Large intestine (tissue), 3 donors: ENCODE data around the gene DISC1. TPM values are rescaled to one million over a fixed set of nuclear protein-coding genes. Genes with fewer than 3 reads are reported as not detected.

Source experiments
- DNase-seq, 2 donors: peaks; one replicate each; pipeline versions ENCODE4 v3.0.0 to v3.0.0-alpha.2; 2013
- H3K27ac ChIP-seq: one replicate; pipeline ENCODE4 v1.5.1; 2013; ENCODE audit warnings: low read length
- H3K27me3 ChIP-seq: 2 replicates; pipeline ENCODE4 v1.6.1; 2013; ENCODE audit warnings: low read length; ENCODE audit not compliant: control insufficient read depth, insufficient read depth
- H3K36me3 ChIP-seq: 2 replicates; pipeline ENCODE4 v1.6.1; 2013; ENCODE audit warnings: low read length; ENCODE audit not compliant: control insufficient read depth, insufficient read depth
- H3K4me1 ChIP-seq: one replicate; pipeline ENCODE4 v1.6.1; 2013; ENCODE audit warnings: low read length; ENCODE audit not compliant: control insufficient read depth, insufficient read depth
- H3K4me3 ChIP-seq: one replicate; pipeline ENCODE4 v1.5.1; 2013; ENCODE audit warnings: low read length
- H3K9me3 ChIP-seq: one replicate; pipeline ENCODE4 v1.6.1; 2013; ENCODE audit warnings: mild to moderate bottlenecking, low read depth, low read length, moderate library complexity; ENCODE audit not compliant: control insufficient read depth
- WGBS: methylation state at CpG from one replicate; pipeline ENCODE4 v1.1.5; 2013; ENCODE audit warnings: low lambda C conversion rate; ENCODE audit not compliant: insufficient coverage; 5-methylcytosine and 5-hydroxymethylcytosine counted together
- polyA plus RNA-seq: library from polyadenylated mRNA; unstranded; fragments of 120-200 nt; gene quantifications from one replicate; pipeline ENCODE4 v1.2.1, GENCODE V29; 2013

Gene DISC1
- polyA plus RNA-seq, 1 donor = 2.4 TPM

DNA sequence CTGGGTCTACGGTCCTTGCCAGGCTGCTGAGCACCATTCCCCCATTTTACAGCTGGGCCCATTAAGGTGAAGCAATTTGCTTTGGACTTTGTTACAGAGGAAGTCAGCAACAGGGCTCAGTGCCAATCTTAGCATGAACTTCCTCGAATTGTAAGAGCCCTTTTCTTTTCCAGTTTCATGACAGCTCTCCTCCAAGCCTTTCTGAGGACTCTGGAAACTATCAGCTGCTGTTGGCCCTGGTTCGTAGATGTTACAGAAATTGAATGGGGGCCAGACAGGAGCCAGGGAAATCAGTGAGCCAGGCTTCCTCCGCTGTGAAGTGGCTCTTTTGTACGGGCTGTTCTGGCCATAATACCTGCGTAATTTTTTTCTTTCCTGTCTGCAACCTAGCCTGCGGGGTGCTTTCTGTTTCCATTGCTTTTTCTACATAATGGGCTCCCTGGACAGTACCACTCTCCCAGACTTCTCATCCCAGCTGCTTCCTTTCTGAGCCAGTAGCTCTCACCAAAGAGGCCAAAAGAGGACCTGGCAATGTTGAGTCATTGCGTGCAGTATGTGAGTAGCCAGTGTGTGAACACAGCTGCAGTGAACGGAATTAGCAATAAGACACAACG lies 386.3 kb downstream of the DISC1 start:
- Histone ChIP-seq H3K27ac (no peak overlapping the region), H3K4me1 (no peaks in the 10 kb centered on the region), H3K9me3 (no peaks in the 10 kb centered on the region), H3K27me3 (no peaks in the 10 kb centered on the region), H3K36me3 (no peaks in the 10 kb centered on the region), H3K4me3 (no peak overlapping the region)
- WGBS = 83% methylated on average over 1 of the region's 10 CpGs
- peak; percentile 33 to 34 for DNase-seq

DNA sequence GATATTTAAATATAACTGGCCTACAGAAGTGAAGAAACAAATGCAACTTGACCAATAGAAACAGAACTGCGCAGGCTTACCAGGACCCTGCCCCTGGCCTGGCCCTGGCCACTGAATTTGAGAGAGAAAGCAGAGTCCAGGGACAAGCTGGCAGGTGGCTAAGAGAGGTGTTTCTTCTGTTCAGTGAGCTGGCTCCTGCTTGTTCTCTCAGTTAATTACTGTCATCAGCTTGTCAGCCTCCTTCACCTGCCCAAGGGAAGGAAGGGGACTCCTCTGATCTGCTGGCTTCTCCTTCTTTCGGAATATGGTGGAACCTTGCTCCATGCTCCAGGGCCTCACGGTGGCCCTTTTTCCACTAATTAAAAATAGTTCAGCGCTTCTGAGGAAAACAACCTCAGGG lies 388.4 kb downstream of the DISC1 start:
- no peak overlapping the region for H3K4me3 ChIP-seq
- WGBS = no CpG with 5 or more reads among the region's 4 CpGs

DNA sequence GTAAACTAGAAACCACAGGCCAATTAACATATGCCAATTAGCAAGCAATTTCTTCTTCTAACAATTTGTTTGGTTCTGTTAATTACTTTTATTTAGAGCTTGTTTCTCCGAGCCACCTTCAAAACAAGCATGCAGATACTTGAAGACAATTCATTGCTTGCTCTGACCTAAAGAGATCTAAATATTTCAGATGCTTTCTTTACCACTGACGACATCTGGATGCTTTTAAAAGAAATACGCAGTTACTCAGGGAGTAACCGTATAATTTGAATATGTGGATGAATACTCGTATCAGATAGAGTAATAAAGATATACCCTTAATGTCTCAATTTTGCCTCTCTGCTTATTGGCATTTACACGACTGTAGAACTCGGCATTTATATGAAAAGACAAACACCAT lies 390.0 kb downstream of the DISC1 start:
- no peaks in the 10 kb centered on the region for H3K36me3 ChIP-seq
- no peak overlapping the region for H3K27ac ChIP-seq
- no peaks in the 10 kb centered on the region for H3K27me3 ChIP-seq
- no peak overlapping the region for H3K4me3 ChIP-seq
- WGBS = 78% methylated on average over 4 of the region's 7 CpGs
- DNase-seq = no peak
- no peaks in the 10 kb centered on the region for H3K9me3 ChIP-seq
- no peaks in the 10 kb centered on the region for H3K4me1 ChIP-seq

More for the DNA sequence above, 388.4 kb downstream of the DISC1 start:
- no peaks in the 10 kb centered on the region for H3K27me3 ChIP-seq
- no peaks in the 10 kb centered on the region for H3K9me3 ChIP-seq
- H3K27ac ChIP-seq = no peak overlapping the region
- H3K4me1 ChIP-seq = no peaks in the 10 kb centered on the region
- no peaks in the 10 kb centered on the region for H3K36me3 ChIP-seq
- DNase-seq = no peak

DNA sequence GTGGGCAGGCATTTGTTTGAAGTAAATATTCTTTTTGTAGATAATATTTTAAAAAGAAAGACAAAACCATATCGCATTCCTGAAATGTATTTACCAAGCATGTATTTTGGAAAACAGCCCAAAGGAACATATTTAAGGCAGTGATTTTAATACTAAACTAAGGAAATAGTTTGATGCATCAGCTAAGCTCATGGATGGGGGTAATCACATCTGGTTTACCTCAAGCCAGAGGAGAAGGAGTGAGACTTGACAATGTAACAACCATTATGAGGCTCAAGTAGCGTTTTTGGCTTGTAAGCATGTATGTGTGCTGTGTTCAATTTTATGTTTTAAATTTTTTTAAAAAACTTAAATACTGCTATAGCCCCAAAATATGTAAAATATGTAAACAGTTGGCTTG lies 390.5 kb downstream of the DISC1 start:
- DNase-seq = no peak
- Histone ChIP-seq H3K27me3 (no peaks in the 10 kb centered on the region), H3K27ac (no peak overlapping the region), H3K4me1 (no peaks in the 10 kb centered on the region), H3K36me3 (no peaks in the 10 kb centered on the region), H3K9me3 (no peaks in the 10 kb centered on the region), H3K4me3 (no peak overlapping the region)
- WGBS = no CpG with 5 or more reads among the region's 2 CpGs

DNA sequence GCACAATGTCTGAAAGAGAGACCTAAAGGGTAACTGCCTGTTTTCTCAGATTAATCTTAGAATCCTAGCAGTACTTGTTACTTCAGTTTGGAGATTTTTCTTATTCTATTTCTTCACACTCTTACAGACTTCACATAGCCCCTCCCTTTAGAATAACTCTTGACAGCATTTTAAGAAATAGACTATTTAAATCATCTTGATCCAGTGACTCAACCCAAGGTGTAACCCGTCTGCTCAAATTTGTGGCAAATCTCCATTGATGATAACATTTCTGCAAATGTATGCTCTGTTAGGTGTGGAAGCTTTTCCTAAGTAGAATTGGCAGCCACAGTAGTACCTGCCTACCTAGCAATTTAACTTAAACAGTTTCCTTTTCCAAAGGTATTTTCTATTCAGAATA lies 391.2 kb downstream of the DISC1 start:
- H3K9me3 ChIP-seq = no peaks in the 10 kb centered on the region
- no peaks in the 10 kb centered on the region for H3K27me3 ChIP-seq
- no peak overlapping the region for H3K27ac ChIP-seq
- no peak for DNase-seq
- no peak overlapping the region for H3K4me3 ChIP-seq
- no CpG with 5 or more reads among the region's 1 CpG for WGBS
- H3K36me3 ChIP-seq = no peaks in the 10 kb centered on the region
- H3K4me1 ChIP-seq = no peaks in the 10 kb centered on the region

DNA sequence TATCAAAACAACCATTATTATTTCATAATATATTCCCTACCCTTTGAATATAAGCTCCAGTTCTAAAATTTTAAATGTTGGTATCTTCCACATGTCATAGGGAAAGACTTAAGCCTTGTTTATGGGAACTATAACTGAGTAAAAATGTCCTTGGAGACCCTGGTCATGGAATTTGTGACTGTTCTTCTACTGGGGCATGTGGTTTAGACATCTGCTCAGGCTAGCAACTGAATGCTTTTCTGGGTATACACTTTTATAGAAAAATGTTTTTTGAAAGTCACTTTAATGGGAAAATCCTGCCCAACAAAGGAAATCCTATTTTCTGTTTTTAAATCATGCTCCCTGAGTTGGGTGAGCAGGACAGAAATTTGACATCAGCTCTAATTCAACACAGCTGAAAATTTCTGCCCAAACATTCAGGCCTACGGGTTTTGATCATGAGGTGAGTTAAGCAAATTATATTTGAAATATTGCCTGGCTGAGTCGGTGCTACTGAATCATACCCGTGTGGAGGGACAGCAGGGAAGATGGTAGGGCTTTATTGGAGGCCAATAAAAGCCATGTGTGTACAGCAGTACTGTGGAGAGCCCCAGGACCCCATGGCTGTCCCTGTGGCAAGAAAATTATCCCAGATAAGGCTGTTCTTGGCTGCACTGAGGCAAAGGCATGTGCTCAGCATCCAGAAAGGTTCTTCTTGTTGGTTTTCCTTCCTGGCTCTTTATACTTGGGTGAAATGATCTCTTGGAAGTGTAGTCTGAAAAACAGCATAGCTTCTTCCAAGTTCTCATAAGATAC lies 391.8 kb downstream of the DISC1 start:
- H3K4me1 ChIP-seq = no peaks in the 10 kb centered on the region
- no peak overlapping the region for H3K4me3 ChIP-seq
- H3K27me3 ChIP-seq = no peaks in the 10 kb centered on the region
- WGBS = no CpG with 5 or more reads among the region's 3 CpGs
- no peaks in the 10 kb centered on the region for H3K36me3 ChIP-seq
- no peak overlapping the region for H3K27ac ChIP-seq
- no peak for DNase-seq
- H3K9me3 ChIP-seq = no peaks in the 10 kb centered on the region

DNA sequence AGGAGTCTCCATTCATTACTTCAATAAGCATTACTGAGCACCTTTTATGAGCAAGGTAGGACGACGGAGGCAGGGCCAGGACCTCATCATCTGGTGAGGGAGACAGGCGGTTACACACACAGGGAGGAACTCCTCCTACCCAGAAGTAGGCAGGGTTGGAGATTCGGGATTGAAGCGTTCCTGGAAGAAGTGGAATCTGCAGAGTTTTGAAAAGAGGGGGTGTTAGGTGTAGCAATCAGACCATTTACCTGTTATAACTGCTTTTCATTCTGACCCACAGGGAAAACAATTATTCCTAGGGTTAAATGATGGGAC lies 392.4 kb downstream of the DISC1 start:
- H3K27ac ChIP-seq = no peak overlapping the region
- no peak overlapping the region for H3K4me3 ChIP-seq
- H3K9me3 ChIP-seq = no peaks in the 10 kb centered on the region
- no peaks in the 10 kb centered on the region for H3K4me1 ChIP-seq
- no CpG with 5 or more reads among the region's 5 CpGs for WGBS
- H3K36me3 ChIP-seq = no peaks in the 10 kb centered on the region
- no peak for DNase-seq
- no peaks in the 10 kb centered on the region for H3K27me3 ChIP-seq

DNA sequence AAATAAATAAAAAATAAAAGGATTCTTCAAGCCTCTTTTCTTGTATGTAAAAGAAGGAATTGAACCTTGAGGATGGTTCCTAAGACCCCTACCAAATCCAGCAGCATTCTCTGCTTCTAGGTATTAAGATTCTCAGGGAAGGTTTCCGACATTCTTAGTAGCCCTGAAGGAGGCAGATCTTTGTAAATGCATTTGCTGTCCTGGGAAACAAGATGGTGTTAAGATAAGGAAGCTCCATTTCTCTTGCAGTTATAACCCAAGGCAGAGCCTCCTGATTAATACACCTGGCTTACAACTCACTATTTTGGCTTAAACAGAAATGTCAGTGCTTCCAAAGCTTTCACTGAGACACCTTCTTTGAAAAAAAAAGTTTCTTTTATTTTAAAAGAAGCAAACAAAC lies 393.8 kb downstream of the DISC1 start:
- no peak for DNase-seq
- H3K36me3 ChIP-seq = no peaks in the 10 kb centered on the region
- H3K4me1 ChIP-seq = no peaks in the 10 kb centered on the region
- H3K4me3 ChIP-seq = no peak overlapping the region
- no peaks in the 10 kb centered on the region for H3K9me3 ChIP-seq
- H3K27me3 ChIP-seq = no peaks in the 10 kb centered on the region
- H3K27ac ChIP-seq = no peak overlapping the region
- no CpG with 5 or more reads among the region's 1 CpG for WGBS

DNA sequence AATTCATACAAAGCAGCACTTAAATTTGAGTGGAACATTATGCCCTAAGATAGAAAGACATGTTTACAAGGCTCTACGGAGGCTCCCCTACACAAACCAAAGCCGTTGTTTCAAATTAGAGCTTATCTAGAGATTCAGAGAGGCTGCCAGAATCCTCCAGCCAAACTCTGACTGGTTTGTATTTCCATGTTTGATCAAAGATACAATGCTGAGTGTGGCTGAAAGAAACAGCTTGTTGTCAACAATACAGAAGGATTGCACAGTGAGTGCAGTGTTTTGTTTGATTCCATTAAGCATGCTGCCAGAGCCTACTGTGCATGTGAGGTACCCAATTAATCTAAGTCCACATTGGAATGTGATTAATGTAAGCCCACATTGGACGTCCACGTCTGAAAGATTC lies 402.7 kb downstream of the DISC1 start:
- no peak overlapping the region for H3K4me3 ChIP-seq
- H3K9me3 ChIP-seq = no peaks in the 10 kb centered on the region
- H3K36me3 ChIP-seq = no peaks in the 10 kb centered on the region
- no peaks in the 10 kb centered on the region for H3K27me3 ChIP-seq
- DNase-seq = no peak
- no CpG with 5 or more reads among the region's 4 CpGs for WGBS
- no peaks in the 10 kb centered on the region for H3K4me1 ChIP-seq
- H3K27ac ChIP-seq = no peak overlapping the region

DNA sequence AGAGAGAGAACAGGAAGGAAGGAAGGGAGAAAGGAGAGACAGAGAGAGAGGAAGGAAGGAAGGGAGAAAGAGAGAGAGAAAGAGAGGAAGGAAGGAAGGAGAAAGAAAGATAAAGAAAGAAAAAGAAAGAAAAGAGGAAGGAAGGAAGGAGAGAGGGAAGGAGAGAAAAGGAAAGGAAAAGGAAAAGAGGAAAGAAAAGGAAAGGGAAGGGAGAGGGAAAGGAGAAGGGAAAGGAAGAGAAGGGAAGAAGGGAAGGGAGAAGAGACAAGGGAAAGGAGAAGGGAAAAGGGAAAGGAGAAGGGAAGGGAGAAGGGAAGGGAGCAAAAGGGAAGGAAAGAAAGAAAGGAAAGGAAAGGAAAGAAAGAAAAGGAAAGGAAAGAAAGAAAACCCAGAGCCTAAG lies 404.6 kb downstream of the DISC1 start:
- Histone ChIP-seq H3K27me3 (no peaks in the 10 kb centered on the region), H3K9me3 (no peaks in the 10 kb centered on the region), H3K4me3 (no peak overlapping the region), H3K36me3 (no peaks in the 10 kb centered on the region), H3K27ac (no peak overlapping the region), H3K4me1 (no peaks in the 10 kb centered on the region)
- no peak for DNase-seq

DNA sequence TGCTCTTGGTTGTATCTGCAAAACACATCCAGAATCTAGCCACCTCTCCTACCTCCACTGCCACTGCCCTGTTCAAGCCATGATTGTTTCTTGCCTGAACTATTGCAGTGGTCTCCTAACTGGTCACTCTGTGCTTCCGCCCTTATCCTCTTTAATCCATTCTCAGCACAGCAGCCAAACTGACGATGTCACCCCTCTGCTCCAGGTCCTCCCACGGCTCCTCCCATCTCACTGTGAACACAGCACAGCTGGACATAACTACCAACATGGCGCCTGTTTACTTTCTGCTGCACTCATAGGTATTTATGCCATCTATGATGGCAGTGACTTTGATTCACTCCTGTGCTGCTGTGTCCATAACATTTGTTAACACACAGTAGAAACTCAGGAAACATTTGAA lies 406.7 kb downstream of the DISC1 start:
- Histone ChIP-seq H3K36me3 (no peaks in the 10 kb centered on the region), H3K27me3 (no peaks in the 10 kb centered on the region), H3K9me3 (no peaks in the 10 kb centered on the region), H3K4me3 (no peak overlapping the region), H3K27ac (no peak overlapping the region), H3K4me1 (no peaks in the 10 kb centered on the region)
- no peak for DNase-seq
- no CpG with 5 or more reads among the region's 4 CpGs for WGBS
